HepG2 (cell line): ENCODE results near the gene NARF. TPM values are rescaled to one million over a fixed set of nuclear protein-coding genes. Genes with fewer than 3 reads are reported as not detected.
A peak's percentile ranks its signal among the peaks of the same experiment; 100 is the strongest.

Experiments used
- CERS6 ChIP-seq: sonication (generic); formaldehyde crosslinking; IDR thresholded peaks from 2 replicates; pipeline ENCODE4 v1.5.0; 2020; ENCODE audit warnings: missing genetic modification reagents
- E2F2 ChIP-seq: sonication (generic); formaldehyde crosslinking; IDR thresholded peaks from 2 replicates; pipeline ENCODE4 v1.4.0; 2020; ENCODE audit warnings: missing genetic modification reagents, borderline replicate concordance
- FOXO4 ChIP-seq: sonication (generic); formaldehyde crosslinking; conservative IDR thresholded peaks from 2 replicates; pipeline ENCODE4 v1.8.1; 2023; ENCODE audit warnings: missing genetic modification reagents
- IKZF5 ChIP-seq: IDR thresholded peaks from 2 replicates; pipeline ENCODE4 v1.6.1; 2018; ENCODE audit warnings: missing genetic modification reagents, mild to moderate bottlenecking, missing compliant biosample characterization
- MXD3 ChIP-seq: IDR thresholded peaks from 2 replicates; pipeline ENCODE4 v1.6.1; 2016; ENCODE audit warnings: mild to moderate bottlenecking, missing biosample characterization, missing genetic modification reagents
- MYNN ChIP-seq: sonication (generic); formaldehyde crosslinking; IDR thresholded peaks from 2 replicates; pipeline ENCODE4 v1.4.0; 2020; ENCODE audit warnings: mild to moderate bottlenecking, low read depth, missing genetic modification reagents
- PHB2 ChIP-seq: fragments of 450-650 bp; IDR thresholded peaks from 2 replicates; pipeline ENCODE4 v1.6.1; 2018; ENCODE audit not compliant: partially characterized antibody
- SIN3B ChIP-seq: fragments of 150-350 bp; IDR thresholded peaks from 2 replicates; pipeline ENCODE4 v1.6.1; 2014; ENCODE audit warnings: low read length
- SMC3 ChIP-seq: IDR thresholded peaks from 2 replicates; pipeline ENCODE4 v1.6.1; 2011; ENCODE audit warnings: low read length, improper control_type of control experiment
- THAP7 ChIP-seq: sonication (generic); formaldehyde crosslinking; IDR thresholded peaks from 2 replicates; pipeline ENCODE4 v1.8.1; 2023; ENCODE audit warnings: mild to moderate bottlenecking, missing genetic modification reagents
- XRCC5 ChIP-seq: fragments of 200-400 bp; formaldehyde crosslinking; optimal IDR thresholded peaks from 2 replicates; pipeline ENCODE3; 2017; ENCODE audit warnings: mild to moderate bottlenecking, low read length
- ZNF253 ChIP-seq: sonication (generic); formaldehyde crosslinking; IDR thresholded peaks from 2 replicates; pipeline ENCODE4 v1.8.0; 2022; ENCODE audit warnings: mild to moderate bottlenecking, missing genetic modification reagents, borderline replicate concordance
- ZNF34 ChIP-seq: sonication (generic); formaldehyde crosslinking; IDR thresholded peaks from 2 replicates; pipeline ENCODE4 v1.4.0; 2020; ENCODE audit warnings: mild to moderate bottlenecking, missing genetic modification reagents, borderline replicate concordance
- ZNF580 ChIP-seq: IDR thresholded peaks from 2 replicates; pipeline ENCODE4 v1.6.1; 2016; ENCODE audit warnings: low read depth, borderline replicate concordance
- ZNF7 ChIP-seq: IDR thresholded peaks from 2 replicates; pipeline ENCODE4 v1.6.1; 2016; ENCODE audit warnings: missing biosample characterization, missing genetic modification reagents
- ZNF780A ChIP-seq: sonication (generic); formaldehyde crosslinking; IDR thresholded peaks from 2 replicates; pipeline ENCODE4 v1.8.0; 2022; ENCODE audit warnings: mild to moderate bottlenecking, missing genetic modification reagents, moderate library complexity
- ZUFSP ChIP-seq: sonication (generic); formaldehyde crosslinking; IDR thresholded peaks from 2 replicates; pipeline ENCODE4 v1.9.0; 2021; ENCODE audit warnings: missing genetic modification reagents, mild to moderate bottlenecking, borderline replicate concordance
- polyA plus RNA-seq, 8 experiments: library from polyadenylated mRNA; depleted of rRNA in 3 of 8; stranded (reverse) in 7 of 8; unstranded in 1 of 8; fragments of >200 nt; fragmentation: Illumina TruSeq in 4 of 8; extraction: Trizol in 4 of 8; gene quantifications; 2 replicates each; pipeline versions ENCODE4 v1.2.1 to v1.2.3, GENCODE V29; 2011 to 2016; ENCODE audit warnings: low read depth in 4 of 8, missing spikeins in 1 of 8, mixed read lengths in 1 of 8; ENCODE audit not compliant: insufficient read depth in 1 of 8
- total RNA-seq, 5 experiments: library from RNA; depleted of rRNA; stranded (reverse); fragments of >200 nt; fragmentation: Illumina TruSeq; extraction: Trizol; gene quantifications; 2 replicates each; pipeline ENCODE4 v1.2.3, GENCODE V29; 2016; ENCODE audit warnings: low read depth in 1 of 5

Gene NARF
- total and polyA plus RNA-seq, 2 of the 13 experiments (the other 11 are each of a cell fraction or from before 2014, with no cell fraction given): 61.1 to 144 TPM

- no peak for TF ChIP-seq MXD3 (CRISPR knock-in tag)
- TF ChIP-seq ZNF780A: no peak
- TF ChIP-seq ZNF7 (CRISPR knock-in tag): no peak
- no peak for TF ChIP-seq ZNF34 (CRISPR knock-in tag)
- TF ChIP-seq ZNF253 (CRISPR knock-in tag): no peak
- no peak for TF ChIP-seq THAP7 (CRISPR knock-in tag)
- no peak for TF ChIP-seq CERS6 (CRISPR knock-in tag)
- TF ChIP-seq SIN3B: no peak
- no peak for TF ChIP-seq MYNN (CRISPR knock-in tag)
- TF ChIP-seq ZUFSP: no peak
- TF ChIP-seq E2F2 (CRISPR knock-in tag): no peak
- TF ChIP-seq SMC3: no peak; the same call in 1 of the 2 replicates
- TF ChIP-seq ZNF580 (CRISPR knock-in tag): no peak
- peak; percentile 48; the same call in 1 of the 2 replicates for TF ChIP-seq IKZF5
- no peak for TF ChIP-seq FOXO4 (CRISPR knock-in tag)
- TF ChIP-seq XRCC5: peak; percentile 64
- no peak for TF ChIP-seq PHB2
Observed at GRCh38 chr17:82412535-82413520, 45.7 kb upstream of the NARF start (continued).
